ENCODE data around the gene KEAP1. TPM values are rescaled to one million over a fixed set of nuclear protein-coding genes. Genes with fewer than 3 reads are reported as not detected.

KEAP1 gene
- total RNA-seq, 1 experiment from 2014 or later: 102 TPM

DNA sequence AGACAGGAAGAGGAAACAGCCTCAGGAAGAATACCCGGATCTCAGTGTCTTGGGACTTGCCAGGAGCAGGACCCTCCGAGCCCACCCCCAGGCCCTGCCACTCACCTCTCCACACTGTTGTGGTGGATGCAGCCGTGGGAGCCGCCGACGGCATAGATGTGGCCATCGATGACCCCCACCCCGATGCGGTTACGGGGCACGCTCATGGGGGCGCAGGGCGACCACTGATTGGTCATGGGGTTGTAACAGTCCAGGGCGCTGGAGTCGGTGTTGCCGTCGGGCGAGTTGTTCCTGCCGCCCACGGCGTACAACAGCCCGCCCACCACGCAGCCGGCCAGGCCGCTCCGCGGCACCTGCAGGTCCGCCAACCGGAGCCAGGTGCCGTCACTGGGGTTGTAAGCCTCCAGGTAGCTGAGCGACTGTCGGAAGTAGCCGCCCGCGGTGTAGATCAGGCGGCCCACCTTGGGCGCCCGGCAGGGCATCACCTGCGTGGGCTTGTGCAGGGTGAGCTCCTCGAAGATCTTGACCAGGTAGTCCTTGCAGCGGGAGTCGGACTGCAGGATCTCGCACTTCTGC lies 11.6 kb downstream of the KEAP1 start:
- CTCF ChIA-PET: no interaction called here
- H3K4me3 ChIP-seq (ENCODE audit: low read depth in 2 of 2, low read length in 2 of 2): no peak overlapping the region
- H3K36me3 ChIP-seq (ENCODE audit: control insufficient read depth, insufficient read depth, low read length): peaks cover 3% of the 10 kb centered on the region; the same call in 1 of the 2 replicates
- no peak for DNase-seq (ENCODE audit: low read depth, low spot score)
- ATAC-seq: no peak; the same call in 1 of the 2 replicates
- H3K27ac ChIP-seq (ENCODE audit: low read length): no peak overlapping the region
- H3K9me3 ChIP-seq (ENCODE audit: control insufficient read depth, insufficient read depth, low read depth, low read length): no peaks in the 10 kb centered on the region
- H3K4me1 ChIP-seq (ENCODE audit: control insufficient read depth, insufficient read depth, low read length): no peaks in the 10 kb centered on the region
- no TSS peak for BruUV-seq (replicated peaks)
- POLR2A ChIA-PET: no interaction called here
- no peaks in the 10 kb centered on the region for H3K27me3 ChIP-seq (ENCODE audit: control insufficient read depth, insufficient read depth, low read length)
- in situ Hi-C loops (cut with HindIII; ENCODE audit: low pct_unique_long_range_greater_than_20kb, low sequenced_read_pairs): no loop called here
- intact Hi-C loops (cut with micrococcal nuclease; ENCODE audit: unreplicated experiment): no loop called here
- TF ChIP-seq, protein P1, sequence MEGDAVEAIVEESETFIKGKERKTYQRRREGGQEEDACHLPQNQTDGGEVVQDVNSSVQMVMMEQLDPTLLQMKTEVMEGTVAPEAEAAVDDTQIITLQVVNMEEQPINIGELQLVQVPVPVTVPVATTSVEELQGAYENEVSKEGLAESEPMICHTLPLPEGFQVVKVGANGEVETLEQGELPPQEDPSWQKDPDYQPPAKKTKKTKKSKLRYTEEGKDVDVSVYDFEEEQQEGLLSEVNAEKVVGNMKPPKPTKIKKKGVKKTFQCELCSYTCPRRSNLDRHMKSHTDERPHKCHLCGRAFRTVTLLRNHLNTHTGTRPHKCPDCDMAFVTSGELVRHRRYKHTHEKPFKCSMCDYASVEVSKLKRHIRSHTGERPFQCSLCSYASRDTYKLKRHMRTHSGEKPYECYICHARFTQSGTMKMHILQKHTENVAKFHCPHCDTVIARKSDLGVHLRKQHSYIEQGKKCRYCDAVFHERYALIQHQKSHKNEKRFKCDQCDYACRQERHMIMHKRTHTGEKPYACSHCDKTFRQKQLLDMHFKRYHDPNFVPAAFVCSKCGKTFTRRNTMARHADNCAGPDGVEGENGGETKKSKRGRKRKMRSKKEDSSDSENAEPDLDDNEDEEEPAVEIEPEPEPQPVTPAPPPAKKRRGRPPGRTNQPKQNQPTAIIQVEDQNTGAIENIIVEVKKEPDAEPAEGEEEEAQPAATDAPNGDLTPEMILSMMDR (IDR thresholded peaks at IDR 0.05): no peak
- TF ChIP-seq SIN3A (IDR thresholded peaks at IDR 0.05; ENCODE audit: borderline replicate concordance, insufficient read depth, low read depth, low read length) (no peak), TCF7L2 (IDR thresholded peaks at IDR 0.05; ENCODE audit: low read depth, low read length) (no peak)
- TF ChIP-seq, protein P2, sequence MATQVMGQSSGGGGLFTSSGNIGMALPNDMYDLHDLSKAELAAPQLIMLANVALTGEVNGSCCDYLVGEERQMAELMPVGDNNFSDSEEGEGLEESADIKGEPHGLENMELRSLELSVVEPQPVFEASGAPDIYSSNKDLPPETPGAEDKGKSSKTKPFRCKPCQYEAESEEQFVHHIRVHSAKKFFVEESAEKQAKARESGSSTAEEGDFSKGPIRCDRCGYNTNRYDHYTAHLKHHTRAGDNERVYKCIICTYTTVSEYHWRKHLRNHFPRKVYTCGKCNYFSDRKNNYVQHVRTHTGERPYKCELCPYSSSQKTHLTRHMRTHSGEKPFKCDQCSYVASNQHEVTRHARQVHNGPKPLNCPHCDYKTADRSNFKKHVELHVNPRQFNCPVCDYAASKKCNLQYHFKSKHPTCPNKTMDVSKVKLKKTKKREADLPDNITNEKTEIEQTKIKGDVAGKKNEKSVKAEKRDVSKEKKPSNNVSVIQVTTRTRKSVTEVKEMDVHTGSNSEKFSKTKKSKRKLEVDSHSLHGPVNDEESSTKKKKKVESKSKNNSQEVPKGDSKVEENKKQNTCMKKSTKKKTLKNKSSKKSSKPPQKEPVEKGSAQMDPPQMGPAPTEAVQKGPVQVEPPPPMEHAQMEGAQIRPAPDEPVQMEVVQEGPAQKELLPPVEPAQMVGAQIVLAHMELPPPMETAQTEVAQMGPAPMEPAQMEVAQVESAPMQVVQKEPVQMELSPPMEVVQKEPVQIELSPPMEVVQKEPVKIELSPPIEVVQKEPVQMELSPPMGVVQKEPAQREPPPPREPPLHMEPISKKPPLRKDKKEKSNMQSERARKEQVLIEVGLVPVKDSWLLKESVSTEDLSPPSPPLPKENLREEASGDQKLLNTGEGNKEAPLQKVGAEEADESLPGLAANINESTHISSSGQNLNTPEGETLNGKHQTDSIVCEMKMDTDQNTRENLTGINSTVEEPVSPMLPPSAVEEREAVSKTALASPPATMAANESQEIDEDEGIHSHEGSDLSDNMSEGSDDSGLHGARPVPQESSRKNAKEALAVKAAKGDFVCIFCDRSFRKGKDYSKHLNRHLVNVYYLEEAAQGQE (IDR thresholded peaks at IDR 0.05; ENCODE audit: insufficient read depth in 1 of 2, low read depth in 2 of 2, low read length in 1 of 2): no peak

DNA sequence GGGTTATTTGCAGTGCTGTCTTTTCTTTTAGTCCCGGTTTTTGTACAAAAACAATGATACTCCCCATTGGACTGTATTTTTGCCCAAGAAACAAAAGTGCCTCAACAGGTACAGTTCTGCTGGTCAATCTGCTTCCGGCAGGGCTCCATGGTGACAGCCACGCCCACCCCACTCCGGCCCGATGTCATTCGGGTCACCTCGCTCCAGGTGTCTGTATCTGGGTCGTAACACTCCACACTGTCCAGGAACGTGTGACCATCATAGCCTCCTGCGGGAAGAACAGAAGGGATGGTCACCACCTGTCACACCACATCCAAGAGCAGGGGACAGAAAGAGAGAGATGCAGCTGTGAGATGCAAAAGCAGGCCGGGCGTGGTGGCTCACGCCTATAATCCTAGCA lies 16.6 kb downstream of the KEAP1 start:
- Histone ChIP-seq H3K27ac (ENCODE audit: low read length) (no peak overlapping the region), H3K9me3 (ENCODE audit: control insufficient read depth, insufficient read depth, low read depth, low read length) (no peaks in the 10 kb centered on the region), H3K4me1 (ENCODE audit: control insufficient read depth, insufficient read depth, low read length) (no peaks in the 10 kb centered on the region), H3K4me3 (ENCODE audit: low read depth in 2 of 2, low read length in 2 of 2) (no peak overlapping the region), H3K27me3 (ENCODE audit: control insufficient read depth, insufficient read depth, low read length) (no peaks in the 10 kb centered on the region), H3K36me3 (ENCODE audit: control insufficient read depth, insufficient read depth, low read length) (peaks cover 3% of the 10 kb centered on the region; the same call in 1 of the 2 replicates)
- intact Hi-C loops (cut with micrococcal nuclease; ENCODE audit: unreplicated experiment) (no loop called here), in situ Hi-C loops (cut with HindIII; ENCODE audit: low pct_unique_long_range_greater_than_20kb, low sequenced_read_pairs) (no loop called here)
- DNase-seq (ENCODE audit: low read depth, low spot score) (no peak), ATAC-seq (no peak)
- CTCF ChIA-PET: no interaction called here
- POLR2A ChIA-PET: no interaction called here
- BruUV-seq (replicated peaks): no TSS peak
- TF ChIP-seq SIN3A (IDR thresholded peaks at IDR 0.05; ENCODE audit: borderline replicate concordance, insufficient read depth, low read depth, low read length) (no peak), POLR2AphosphoS5 (IDR thresholded peaks at IDR 0.05; ENCODE audit: low read depth, low read length) (no peak), TCF7L2 (IDR thresholded peaks at IDR 0.05; ENCODE audit: low read depth, low read length) (no peak)
- TF ChIP-seq, protein P1 (IDR thresholded peaks at IDR 0.05): no peak
- TF ChIP-seq, protein P2 (IDR thresholded peaks at IDR 0.05; ENCODE audit: insufficient read depth in 1 of 2, low read depth in 2 of 2, low read length in 1 of 2): no peak
